Esophagus squamous epithelium (tissue), 4 donors: Measurements from ENCODE around the gene NAPB.

ENCODE experiments used
- CTCF ChIP-seq, 6 experiments: fragments of 450-650 bp in 4 of 6; fragments of 200-600 bp in 2 of 6; sonication (generic) in 2 of 6; IDR thresholded peaks; one replicate each; pipeline ENCODE4 v1.5.1; 2016 to 2019; ENCODE audit warnings: antibody characterized with exemption in 6 of 6, mild to moderate bottlenecking in 4 of 6, moderate library complexity in 4 of 6
- POLR2A ChIP-seq, 4 donors: fragments of 450-650 bp; IDR thresholded peaks; one replicate each; pipeline ENCODE4 v1.6.1; 2017; ENCODE audit warnings: antibody characterized with exemption in 4 of 4, mild to moderate bottlenecking in 4 of 4, moderate library complexity in 3 of 4

- no peak for TF ChIP-seq CTCF (IDR thresholded peaks at IDR 0.05)
- TF ChIP-seq POLR2A (IDR thresholded peaks at IDR 0.05): no peak
Measured at GRCh38 chr20:23343590-23343989, 77.7 kb downstream of the NAPB start.
